ENCODE measurements around the gene SFXN5.

SFXN5 gene

GRCh38 chr2:72915907-72916742 lies 155.4 kb downstream of the SFXN5 start (continued):
- no peak for TF ChIP-seq YY2 (tag by site-specific recombination; IDR thresholded peaks at IDR 0.05)
- no peak for TF ChIP-seq BCL11B (tag by site-specific recombination; IDR thresholded peaks at IDR 0.05; ENCODE audit: low read depth)
- TF ChIP-seq ZNF398 (tag by site-specific recombination; IDR thresholded peaks at IDR 0.05): peak; percentile 54
- TF ChIP-seq, protein P1, sequence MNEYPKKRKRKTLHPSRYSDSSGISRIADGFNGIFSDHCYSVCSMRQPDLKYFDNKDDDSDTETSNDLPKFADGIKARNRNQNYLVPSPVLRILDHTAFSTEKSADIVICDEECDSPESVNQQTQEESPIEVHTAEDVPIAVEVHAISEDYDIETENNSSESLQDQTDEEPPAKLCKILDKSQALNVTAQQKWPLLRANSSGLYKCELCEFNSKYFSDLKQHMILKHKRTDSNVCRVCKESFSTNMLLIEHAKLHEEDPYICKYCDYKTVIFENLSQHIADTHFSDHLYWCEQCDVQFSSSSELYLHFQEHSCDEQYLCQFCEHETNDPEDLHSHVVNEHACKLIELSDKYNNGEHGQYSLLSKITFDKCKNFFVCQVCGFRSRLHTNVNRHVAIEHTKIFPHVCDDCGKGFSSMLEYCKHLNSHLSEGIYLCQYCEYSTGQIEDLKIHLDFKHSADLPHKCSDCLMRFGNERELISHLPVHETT (tag by site-specific recombination; IDR thresholded peaks at IDR 0.05): no peak
- peak; percentile 47; the same call in 1 of the 2 replicates for TF ChIP-seq ZXDB (tag by site-specific recombination; IDR thresholded peaks at IDR 0.05)
- TF ChIP-seq GLIS2 (tag by site-specific recombination; IDR thresholded peaks at IDR 0.05): peak; percentile 90
- TF ChIP-seq, protein P2, sequence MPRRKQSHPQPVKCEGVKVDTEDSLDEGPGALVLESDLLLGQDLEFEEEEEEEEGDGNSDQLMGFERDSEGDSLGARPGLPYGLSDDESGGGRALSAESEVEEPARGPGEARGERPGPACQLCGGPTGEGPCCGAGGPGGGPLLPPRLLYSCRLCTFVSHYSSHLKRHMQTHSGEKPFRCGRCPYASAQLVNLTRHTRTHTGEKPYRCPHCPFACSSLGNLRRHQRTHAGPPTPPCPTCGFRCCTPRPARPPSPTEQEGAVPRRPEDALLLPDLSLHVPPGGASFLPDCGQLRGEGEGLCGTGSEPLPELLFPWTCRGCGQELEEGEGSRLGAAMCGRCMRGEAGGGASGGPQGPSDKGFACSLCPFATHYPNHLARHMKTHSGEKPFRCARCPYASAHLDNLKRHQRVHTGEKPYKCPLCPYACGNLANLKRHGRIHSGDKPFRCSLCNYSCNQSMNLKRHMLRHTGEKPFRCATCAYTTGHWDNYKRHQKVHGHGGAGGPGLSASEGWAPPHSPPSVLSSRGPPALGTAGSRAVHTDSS (tag by site-specific recombination; IDR thresholded peaks at IDR 0.05): no peak
- TF ChIP-seq, protein P3, sequence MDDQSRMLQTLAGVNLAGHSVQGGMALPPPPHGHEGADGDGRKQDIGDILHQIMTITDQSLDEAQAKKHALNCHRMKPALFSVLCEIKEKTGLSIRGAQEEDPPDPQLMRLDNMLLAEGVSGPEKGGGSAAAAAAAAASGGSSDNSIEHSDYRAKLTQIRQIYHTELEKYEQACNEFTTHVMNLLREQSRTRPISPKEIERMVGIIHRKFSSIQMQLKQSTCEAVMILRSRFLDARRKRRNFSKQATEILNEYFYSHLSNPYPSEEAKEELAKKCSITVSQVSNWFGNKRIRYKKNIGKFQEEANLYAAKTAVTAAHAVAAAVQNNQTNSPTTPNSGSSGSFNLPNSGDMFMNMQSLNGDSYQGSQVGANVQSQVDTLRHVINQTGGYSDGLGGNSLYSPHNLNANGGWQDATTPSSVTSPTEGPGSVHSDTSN (CRISPR knock-in tag; IDR thresholded peaks at IDR 0.05): 0 out of 2 replicates have a peak, but pooled peaks have one; percentile 30
- no peak for TF ChIP-seq INSM2 (tag by site-specific recombination; IDR thresholded peaks at IDR 0.05)
- no peak for TF ChIP-seq ZNF280D (tag by site-specific recombination; IDR thresholded peaks at IDR 0.05)
- no peak for TF ChIP-seq HOXD13 (CRISPR knock-in tag; IDR thresholded peaks at IDR 0.05; ENCODE audit: borderline replicate concordance)
- no peak for TF ChIP-seq ZSCAN23 (tag by site-specific recombination; IDR thresholded peaks at IDR 0.05)
- peak; percentile 77 for TF ChIP-seq GLIS1 (tag by site-specific recombination; IDR thresholded peaks at IDR 0.05)
- TF ChIP-seq ZNF169 (tag by site-specific recombination; IDR thresholded peaks at IDR 0.05): no peak
- TF ChIP-seq ZNF416 (tag by site-specific recombination; IDR thresholded peaks at IDR 0.05): no peak
- no peak for TF ChIP-seq ZBTB10 (tag by site-specific recombination; IDR thresholded peaks at IDR 0.05)
- no peak for TF ChIP-seq ZNF146 (tag by site-specific recombination; IDR thresholded peaks at IDR 0.05)
- no peak for TF ChIP-seq ZNF830 (tag by site-specific recombination; IDR thresholded peaks at IDR 0.05; ENCODE audit: low read depth)
- TF ChIP-seq ZNF10 (tag by site-specific recombination; IDR thresholded peaks at IDR 0.05): no peak
- TF ChIP-seq SP7 (tag by site-specific recombination; IDR thresholded peaks at IDR 0.05): 0 out of 2 replicates have a peak, but pooled peaks have one; percentile 47
- no peak for TF ChIP-seq ZNF202 (tag by site-specific recombination; IDR thresholded peaks at IDR 0.05; ENCODE audit: borderline replicate concordance)
- TF ChIP-seq ZNF24 (tag by site-specific recombination; IDR thresholded peaks at IDR 0.05): 0 out of 2 replicates have a peak, but pooled peaks have one; percentile 15

All from HEK293 (cell line).